HepG2 (cell line): ENCODE measurements around the gene HOXC10. TPM values are rescaled to one million over a fixed set of nuclear protein-coding genes. Genes with fewer than 3 reads are reported as not detected.

Source experiments
- ATAC-seq: fragments of 200-7000 bp; cut with Tn5 transposase; 3 replicates; pipeline ENCODE4 v1.9.1; 2020; ENCODE audit warnings: mild to moderate bottlenecking, moderate library complexity
- BruUV-seq: library from RNA; stranded (reverse); fragments of 400-500 nt; replicated peaks from 2 replicates; lab custom pipeline; 2021; lab: Mats Ljungman, UMichigan
- CTCF ChIA-PET: fragments of 300-600 bp; formaldehyde crosslinking; extraction: SDS; loops from one replicate; lab custom pipeline; 2021; ENCODE audit warnings: low total read pairs, inconsistent platforms, low intra/inter-chr PET ratio; lab: Yijun Ruan, JAX
- POLR2A ChIA-PET: fragments of 350-600 bp; sonication (Branson Sonifier 250); formaldehyde crosslinking; loops from one replicate; lab custom pipeline; 2020; ENCODE audit warnings: antibody characterized with exemption, inconsistent platforms; lab: Yijun Ruan, JAX
- DNase-seq: peaks from one replicate; pipeline ENCODE4 v3.0.0-alpha.2; 2015; ENCODE audit warnings: low spot score
- FAIRE-seq: peaks from 3 replicates; lab custom pipeline; 2011; peaks lifted over from hg19 to GRCh38; lab: Jason Lieb, UNC
- H2AFZ ChIP-seq: one replicate; pipeline ENCODE4 v1.6.1; 2011; ENCODE audit warnings: low read length, inconsistent platforms
- H3K27ac ChIP-seq: fragments of 300-600 bp; 3 replicates; pipeline ENCODE4 v1.8.0; 2011; ENCODE audit warnings: mixed run types, mild to moderate bottlenecking, mixed read lengths, low read length, inconsistent platforms; ENCODE audit not compliant: insufficient read depth; ENCODE audit errors: extremely low read length
- H3K27me3 ChIP-seq, 2 experiments: fragments of 200-600 bp in 1 of 2; 2 replicates in 1 of 2; 3 replicates in 1 of 2; pipeline versions ENCODE4 v1.6.0 to v1.8.0; 2011; ENCODE audit warnings: low read length in 2 of 2, mild to moderate bottlenecking in 2 of 2, moderate library complexity in 2 of 2, inconsistent platforms in 1 of 2; ENCODE audit not compliant: insufficient read depth in 2 of 2, control insufficient read depth in 1 of 2
- H3K36me3 ChIP-seq, 2 experiments: fragments of 200-600 bp in 1 of 2; replicated peaks in 1 of 2; 2 replicates in 1 of 2; 3 replicates in 1 of 2; pipeline versions ENCODE4 v1.5.1 to v1.8.0; 2011; ENCODE audit warnings: low read length in 2 of 2, inconsistent platforms in 1 of 2; ENCODE audit not compliant: insufficient read depth in 2 of 2, control insufficient read depth in 1 of 2
- H3K4me1 ChIP-seq: 2 replicates; pipeline ENCODE4 v1.5.1; 2012; ENCODE audit warnings: low read length, inconsistent platforms; ENCODE audit not compliant: insufficient read depth
- H3K4me2 ChIP-seq: 2 replicates; pipeline ENCODE4 v1.6.0; 2011; ENCODE audit warnings: low read depth, low read length, inconsistent platforms
- H3K4me3 ChIP-seq, 3 experiments: fragments of 200-600 bp in 1 of 3; sonication (generic), shearing (Covaris generic) in 1 of 3; replicated peaks in 1 of 3; 2 replicates each; pipeline ENCODE4 v1.5.1; 2011 to 2016; ENCODE audit warnings: low read length in 3 of 3, inconsistent platforms in 2 of 3, low read depth in 2 of 3, mild to moderate bottlenecking in 2 of 3, control low read depth in 1 of 3, mixed read lengths in 1 of 3; ENCODE audit not compliant: insufficient read depth in 1 of 3
- H3K79me2 ChIP-seq: one replicate; pipeline ENCODE4 v1.6.1; 2011; ENCODE audit warnings: low read length, inconsistent platforms; ENCODE audit not compliant: insufficient read depth
- H3K9ac ChIP-seq: 2 replicates; pipeline ENCODE4 v1.6.0; 2011; ENCODE audit warnings: mild to moderate bottlenecking, low read depth, low read length, inconsistent platforms; ENCODE audit not compliant: insufficient read depth
- H3K9me3 ChIP-seq: 2 replicates; pipeline ENCODE4 v1.5.1; 2012; ENCODE audit warnings: mild to moderate bottlenecking, low read length
- H4K20me1 ChIP-seq: 2 replicates; pipeline ENCODE4 v1.6.0; 2011; ENCODE audit warnings: inconsistent platforms, mild to moderate bottlenecking, low read length, moderate library complexity; ENCODE audit not compliant: insufficient read depth
- ELF3 ChIP-seq: IDR thresholded peaks from 2 replicates; pipeline ENCODE4 v1.6.1; 2016; ENCODE audit warnings: missing genetic modification reagents, missing compliant biosample characterization
- MAFG ChIP-seq: sonication (generic); formaldehyde crosslinking; IDR thresholded peaks from 2 replicates; pipeline ENCODE4 v1.5.1; 2020; ENCODE audit warnings: mild to moderate bottlenecking, missing genetic modification reagents
- NR2F2 ChIP-seq: IDR thresholded peaks from 2 replicates; pipeline ENCODE4 v1.6.1; 2012; ENCODE audit warnings: low read depth, inconsistent platforms, borderline replicate concordance
- PTBP1 ChIP-seq: fragments of 200-400 bp; formaldehyde crosslinking; IDR thresholded peaks from 2 replicates; pipeline ENCODE4 v1.6.1; 2018; ENCODE audit warnings: low read length, low read depth; ENCODE audit not compliant: poor library complexity, severe bottlenecking
- RBM22 ChIP-seq: fragments of 200-400 bp; formaldehyde crosslinking; optimal IDR thresholded peaks from 2 replicates; pipeline ENCODE3; 2017; ENCODE audit warnings: mild to moderate bottlenecking, low read length, moderate library complexity
- SIN3B ChIP-seq: fragments of 150-350 bp; IDR thresholded peaks from 2 replicates; pipeline ENCODE4 v1.6.1; 2014; ENCODE audit warnings: low read length
- TFDP2 ChIP-seq: sonication (generic); formaldehyde crosslinking; IDR thresholded peaks from 2 replicates; pipeline ENCODE4 v1.4.0; 2020; ENCODE audit warnings: missing genetic modification reagents
- ZBTB37 ChIP-seq: sonication (generic); formaldehyde crosslinking; IDR thresholded peaks from 2 replicates; pipeline ENCODE4 v1.4.0; 2020; ENCODE audit warnings: mild to moderate bottlenecking, missing genetic modification reagents
- ZNF3 ChIP-seq: IDR thresholded peaks from 2 replicates; pipeline ENCODE4 v1.7.0; 2017; ENCODE audit warnings: inconsistent platforms
- ZNF83 ChIP-seq: sonication (generic); formaldehyde crosslinking; IDR thresholded peaks from 2 replicates; pipeline ENCODE4 v1.4.0; 2020; ENCODE audit warnings: missing genetic modification reagents, mild to moderate bottlenecking, borderline replicate concordance
- WGBS: methylation state at CpG from one replicate; pipeline ENCODE4 v1.1.6; 2017; ENCODE audit warnings: low lambda C conversion rate; 5-methylcytosine and 5-hydroxymethylcytosine counted together
- in situ Hi-C: cut with HindIII; loops from 2 replicates; pipeline ENCODE4 v1.10.0; 2017; ENCODE audit warnings: low pct_unique_long_range_greater_than_20kb; ENCODE audit not compliant: extremely low pct_ligation_motif_present
- intact Hi-C: fragments of 100-400 bp; cut with micrococcal nuclease; formaldehyde crosslinking; loops from one replicate; pipeline ENCODE4 v1.10.0; 2022; ENCODE audit not compliant: unreplicated experiment
- polyA plus RNA-seq, 8 experiments: library from polyadenylated mRNA; depleted of rRNA in 3 of 8; stranded (reverse) in 7 of 8; unstranded in 1 of 8; fragments of >200 nt; fragmentation: Illumina TruSeq in 4 of 8; extraction: Trizol in 4 of 8; gene quantifications; 2 replicates each; pipeline versions ENCODE4 v1.2.1 to v1.2.3, GENCODE V29; 2011 to 2016; ENCODE audit warnings: low read depth in 4 of 8, missing spikeins in 1 of 8, mixed read lengths in 1 of 8; ENCODE audit not compliant: insufficient read depth in 1 of 8
- total RNA-seq, 5 experiments: library from RNA; depleted of rRNA; stranded (reverse); fragments of >200 nt; fragmentation: Illumina TruSeq; extraction: Trizol; gene quantifications; 2 replicates each; pipeline ENCODE4 v1.2.3, GENCODE V29; 2016; ENCODE audit warnings: low read depth in 1 of 5
- TF ChIP-seq, protein P1 (sequence below): sonication (generic); formaldehyde crosslinking; IDR thresholded peaks from 2 replicates; pipeline ENCODE4 v1.8.0; 2022; ENCODE audit warnings: missing genetic modification reagents, mild to moderate bottlenecking, moderate library complexity, borderline replicate concordance
- TF ChIP-seq, protein P2 (sequence below): sonication (generic); formaldehyde crosslinking; IDR thresholded peaks from 2 replicates; pipeline ENCODE4 v1.8.1; 2022; ENCODE audit warnings: low read depth, mild to moderate bottlenecking, missing genetic modification reagents

The HOXC10 gene
- total and polyA plus RNA-seq, 2 of the 13 experiments (the other 11 are each of a cell fraction or from before 2014, with no cell fraction given), result not detected

GRCh38 chr12:53993162-53994008 is 8.4 kb downstream of the HOXC10 start:
- ATAC-seq, result no peak
- in situ Hi-C loops, result loop anchor here (10.0 kb wide), 1 partner anchor 381 kb away; no protein-coding TSS in a partner anchor
- H2AFZ ChIP-seq, result no peak overlapping the region
- no peaks in the 10 kb centered on the region for H3K79me2 ChIP-seq
- no peak overlapping the region for H3K4me3 ChIP-seq
- H3K36me3 ChIP-seq, result no peaks in the 10 kb centered on the region
- CTCF ChIA-PET, result no interaction called here
- intact Hi-C loops, result no loop called here
- H3K27ac ChIP-seq, result no peak overlapping the region
- DNase-seq, result no peak
- H3K4me1 ChIP-seq, result peaks cover 39% of the 10 kb centered on the region
- 80% methylated on average over 17 of the region's 18 CpGs for WGBS
- BruUV-seq, result no TSS peak
- no peaks in the 10 kb centered on the region for H4K20me1 ChIP-seq
- H3K4me2 ChIP-seq, result no peak overlapping the region
- no peak overlapping the region for H3K9ac ChIP-seq
- POLR2A ChIA-PET, result no interaction called here
- FAIRE-seq, result no peak
- no peaks in the 10 kb centered on the region for H3K9me3 ChIP-seq
- peaks cover 10 to 56% of the 10 kb centered on the region in 2 experiments for H3K27me3 ChIP-seq
- TF ChIP-seq SIN3B, result no peak
- no peak for TF ChIP-seq TFDP2 (CRISPR knock-in tag)
- TF ChIP-seq ZNF3 (CRISPR knock-in tag), result no peak
- no peak for TF ChIP-seq RBM22
- TF ChIP-seq ZBTB37 (CRISPR knock-in tag), result no peak
- no peak for TF ChIP-seq ELF3 (CRISPR knock-in tag)
- TF ChIP-seq, protein P1, sequence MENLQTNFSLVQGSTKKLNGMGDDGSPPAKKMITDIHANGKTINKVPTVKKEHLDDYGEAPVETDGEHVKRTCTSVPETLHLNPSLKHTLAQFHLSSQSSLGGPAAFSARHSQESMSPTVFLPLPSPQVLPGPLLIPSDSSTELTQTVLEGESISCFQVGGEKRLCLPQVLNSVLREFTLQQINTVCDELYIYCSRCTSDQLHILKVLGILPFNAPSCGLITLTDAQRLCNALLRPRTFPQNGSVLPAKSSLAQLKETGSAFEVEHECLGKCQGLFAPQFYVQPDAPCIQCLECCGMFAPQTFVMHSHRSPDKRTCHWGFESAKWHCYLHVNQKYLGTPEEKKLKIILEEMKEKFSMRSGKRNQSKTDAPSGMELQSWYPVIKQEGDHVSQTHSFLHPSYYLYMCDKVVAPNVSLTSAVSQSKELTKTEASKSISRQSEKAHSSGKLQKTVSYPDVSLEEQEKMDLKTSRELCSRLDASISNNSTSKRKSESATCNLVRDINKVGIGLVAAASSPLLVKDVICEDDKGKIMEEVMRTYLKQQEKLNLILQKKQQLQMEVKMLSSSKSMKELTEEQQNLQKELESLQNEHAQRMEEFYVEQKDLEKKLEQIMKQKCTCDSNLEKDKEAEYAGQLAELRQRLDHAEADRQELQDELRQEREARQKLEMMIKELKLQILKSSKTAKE (CRISPR knock-in tag), result no peak
- no peak for TF ChIP-seq PTBP1
- TF ChIP-seq ZNF83 (CRISPR knock-in tag), result no peak
- TF ChIP-seq, protein P2, sequence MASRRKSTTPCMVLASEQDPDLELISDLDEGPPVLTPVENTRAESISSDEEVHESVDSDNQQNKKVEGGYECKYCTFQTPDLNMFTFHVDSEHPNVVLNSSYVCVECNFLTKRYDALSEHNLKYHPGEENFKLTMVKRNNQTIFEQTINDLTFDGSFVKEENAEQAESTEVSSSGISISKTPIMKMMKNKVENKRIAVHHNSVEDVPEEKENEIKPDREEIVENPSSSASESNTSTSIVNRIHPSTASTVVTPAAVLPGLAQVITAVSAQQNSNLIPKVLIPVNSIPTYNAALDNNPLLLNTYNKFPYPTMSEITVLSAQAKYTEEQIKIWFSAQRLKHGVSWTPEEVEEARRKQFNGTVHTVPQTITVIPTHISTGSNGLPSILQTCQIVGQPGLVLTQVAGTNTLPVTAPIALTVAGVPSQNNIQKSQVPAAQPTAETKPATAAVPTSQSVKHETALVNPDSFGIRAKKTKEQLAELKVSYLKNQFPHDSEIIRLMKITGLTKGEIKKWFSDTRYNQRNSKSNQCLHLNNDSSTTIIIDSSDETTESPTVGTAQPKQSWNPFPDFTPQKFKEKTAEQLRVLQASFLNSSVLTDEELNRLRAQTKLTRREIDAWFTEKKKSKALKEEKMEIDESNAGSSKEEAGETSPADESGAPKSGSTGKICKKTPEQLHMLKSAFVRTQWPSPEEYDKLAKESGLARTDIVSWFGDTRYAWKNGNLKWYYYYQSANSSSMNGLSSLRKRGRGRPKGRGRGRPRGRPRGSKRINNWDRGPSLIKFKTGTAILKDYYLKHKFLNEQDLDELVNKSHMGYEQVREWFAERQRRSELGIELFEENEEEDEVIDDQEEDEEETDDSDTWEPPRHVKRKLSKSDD (CRISPR knock-in tag), result no peak
- no peak for TF ChIP-seq MAFG (CRISPR knock-in tag)
- TF ChIP-seq NR2F2, result no peak
